H1 (cell line): ENCODE measurements around the gene CCDC141. TPM values are rescaled to one million over a fixed set of nuclear protein-coding genes. Genes with fewer than 3 reads are reported as not detected.

ENCODE experiments used
- CBX5 ChIP-seq: fragments of 300-800, 300-1000 bp; sonication (generic); IDR thresholded peaks from 2 replicates; pipeline ENCODE4 v1.7.1; 2016; ENCODE audit warnings: antibody characterized with exemption, low read length, low read depth
- POLR2A ChIP-seq, 2 experiments: IDR thresholded peaks; 1 replicate in 1 of 2; 2 replicates in 1 of 2; pipeline ENCODE4 v1.6.1; 2011; ENCODE audit warnings: low read depth in 2 of 2, low read length in 2 of 2, mild to moderate bottlenecking in 2 of 2; ENCODE audit errors: control extremely low read depth in 1 of 2
- TEAD4 ChIP-seq: IDR thresholded peaks from 2 replicates; pipeline ENCODE4 v1.6.1; 2012; ENCODE audit warnings: low read depth, low read length, inconsistent platforms, mixed read lengths
- polyA plus RNA-seq, 7 experiments: library from polyadenylated mRNA; depleted of rRNA in 3 of 7; stranded (reverse) in 5 of 7; unstranded in 2 of 7; fragments of >200 nt in 5 of 7; fragments of 200-250 nt in 2 of 7; gene quantifications; 1 replicate in 5 of 7; 2 replicates in 1 of 7; 4 replicates in 1 of 7; pipeline versions ENCODE4 v1.2.1 to v1.2.3, GENCODE V29; 2011 to 2013; ENCODE audit warnings: missing spikeins in 2 of 7, mixed read lengths in 2 of 7
- total RNA-seq: library from RNA; stranded (reverse); fragmentation: NEBNext Ultra II Directional; extraction: Animal tissue kit (Norgen Biotek cat#: 25700); gene quantifications from 2 replicates; pipeline ENCODE4 v1.2.1, GENCODE V29; 2021
- TF ChIP-seq, protein P1 (sequence below): fragments of 300-600 bp; sonication (generic); IDR thresholded peaks from 2 replicates; pipeline ENCODE4 v1.7.1; 2012; ENCODE audit warnings: low read length, moderate library complexity, mild to moderate bottlenecking, inconsistent platforms; ENCODE audit not compliant: insufficient replicate concordance

CCDC141 gene
- total and polyA plus RNA-seq, 2 of the 8 experiments (the other 6 are each of a cell fraction or from before 2014, with no cell fraction given) = 0.56 to 21.6 TPM

DNA sequence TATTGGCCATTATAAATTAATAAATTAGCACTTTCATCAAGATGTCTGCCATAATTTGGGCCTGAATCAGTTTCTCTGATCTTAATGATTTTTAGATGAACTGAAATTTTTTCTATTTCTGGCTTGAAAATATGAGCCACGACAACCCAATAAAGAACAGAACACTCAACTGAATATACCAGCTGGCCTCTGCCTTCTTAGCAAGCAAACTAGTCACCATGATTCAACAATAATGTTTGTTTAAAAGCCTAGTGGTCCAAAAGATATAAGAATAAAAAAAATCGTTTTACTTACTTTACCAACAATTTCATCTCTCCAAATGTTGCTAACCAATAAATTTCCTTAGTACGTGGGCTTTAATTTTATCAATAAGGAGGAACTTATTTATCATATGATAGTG is 176.0 kb downstream of the CCDC141 start (continued):
- TF ChIP-seq, protein P1, sequence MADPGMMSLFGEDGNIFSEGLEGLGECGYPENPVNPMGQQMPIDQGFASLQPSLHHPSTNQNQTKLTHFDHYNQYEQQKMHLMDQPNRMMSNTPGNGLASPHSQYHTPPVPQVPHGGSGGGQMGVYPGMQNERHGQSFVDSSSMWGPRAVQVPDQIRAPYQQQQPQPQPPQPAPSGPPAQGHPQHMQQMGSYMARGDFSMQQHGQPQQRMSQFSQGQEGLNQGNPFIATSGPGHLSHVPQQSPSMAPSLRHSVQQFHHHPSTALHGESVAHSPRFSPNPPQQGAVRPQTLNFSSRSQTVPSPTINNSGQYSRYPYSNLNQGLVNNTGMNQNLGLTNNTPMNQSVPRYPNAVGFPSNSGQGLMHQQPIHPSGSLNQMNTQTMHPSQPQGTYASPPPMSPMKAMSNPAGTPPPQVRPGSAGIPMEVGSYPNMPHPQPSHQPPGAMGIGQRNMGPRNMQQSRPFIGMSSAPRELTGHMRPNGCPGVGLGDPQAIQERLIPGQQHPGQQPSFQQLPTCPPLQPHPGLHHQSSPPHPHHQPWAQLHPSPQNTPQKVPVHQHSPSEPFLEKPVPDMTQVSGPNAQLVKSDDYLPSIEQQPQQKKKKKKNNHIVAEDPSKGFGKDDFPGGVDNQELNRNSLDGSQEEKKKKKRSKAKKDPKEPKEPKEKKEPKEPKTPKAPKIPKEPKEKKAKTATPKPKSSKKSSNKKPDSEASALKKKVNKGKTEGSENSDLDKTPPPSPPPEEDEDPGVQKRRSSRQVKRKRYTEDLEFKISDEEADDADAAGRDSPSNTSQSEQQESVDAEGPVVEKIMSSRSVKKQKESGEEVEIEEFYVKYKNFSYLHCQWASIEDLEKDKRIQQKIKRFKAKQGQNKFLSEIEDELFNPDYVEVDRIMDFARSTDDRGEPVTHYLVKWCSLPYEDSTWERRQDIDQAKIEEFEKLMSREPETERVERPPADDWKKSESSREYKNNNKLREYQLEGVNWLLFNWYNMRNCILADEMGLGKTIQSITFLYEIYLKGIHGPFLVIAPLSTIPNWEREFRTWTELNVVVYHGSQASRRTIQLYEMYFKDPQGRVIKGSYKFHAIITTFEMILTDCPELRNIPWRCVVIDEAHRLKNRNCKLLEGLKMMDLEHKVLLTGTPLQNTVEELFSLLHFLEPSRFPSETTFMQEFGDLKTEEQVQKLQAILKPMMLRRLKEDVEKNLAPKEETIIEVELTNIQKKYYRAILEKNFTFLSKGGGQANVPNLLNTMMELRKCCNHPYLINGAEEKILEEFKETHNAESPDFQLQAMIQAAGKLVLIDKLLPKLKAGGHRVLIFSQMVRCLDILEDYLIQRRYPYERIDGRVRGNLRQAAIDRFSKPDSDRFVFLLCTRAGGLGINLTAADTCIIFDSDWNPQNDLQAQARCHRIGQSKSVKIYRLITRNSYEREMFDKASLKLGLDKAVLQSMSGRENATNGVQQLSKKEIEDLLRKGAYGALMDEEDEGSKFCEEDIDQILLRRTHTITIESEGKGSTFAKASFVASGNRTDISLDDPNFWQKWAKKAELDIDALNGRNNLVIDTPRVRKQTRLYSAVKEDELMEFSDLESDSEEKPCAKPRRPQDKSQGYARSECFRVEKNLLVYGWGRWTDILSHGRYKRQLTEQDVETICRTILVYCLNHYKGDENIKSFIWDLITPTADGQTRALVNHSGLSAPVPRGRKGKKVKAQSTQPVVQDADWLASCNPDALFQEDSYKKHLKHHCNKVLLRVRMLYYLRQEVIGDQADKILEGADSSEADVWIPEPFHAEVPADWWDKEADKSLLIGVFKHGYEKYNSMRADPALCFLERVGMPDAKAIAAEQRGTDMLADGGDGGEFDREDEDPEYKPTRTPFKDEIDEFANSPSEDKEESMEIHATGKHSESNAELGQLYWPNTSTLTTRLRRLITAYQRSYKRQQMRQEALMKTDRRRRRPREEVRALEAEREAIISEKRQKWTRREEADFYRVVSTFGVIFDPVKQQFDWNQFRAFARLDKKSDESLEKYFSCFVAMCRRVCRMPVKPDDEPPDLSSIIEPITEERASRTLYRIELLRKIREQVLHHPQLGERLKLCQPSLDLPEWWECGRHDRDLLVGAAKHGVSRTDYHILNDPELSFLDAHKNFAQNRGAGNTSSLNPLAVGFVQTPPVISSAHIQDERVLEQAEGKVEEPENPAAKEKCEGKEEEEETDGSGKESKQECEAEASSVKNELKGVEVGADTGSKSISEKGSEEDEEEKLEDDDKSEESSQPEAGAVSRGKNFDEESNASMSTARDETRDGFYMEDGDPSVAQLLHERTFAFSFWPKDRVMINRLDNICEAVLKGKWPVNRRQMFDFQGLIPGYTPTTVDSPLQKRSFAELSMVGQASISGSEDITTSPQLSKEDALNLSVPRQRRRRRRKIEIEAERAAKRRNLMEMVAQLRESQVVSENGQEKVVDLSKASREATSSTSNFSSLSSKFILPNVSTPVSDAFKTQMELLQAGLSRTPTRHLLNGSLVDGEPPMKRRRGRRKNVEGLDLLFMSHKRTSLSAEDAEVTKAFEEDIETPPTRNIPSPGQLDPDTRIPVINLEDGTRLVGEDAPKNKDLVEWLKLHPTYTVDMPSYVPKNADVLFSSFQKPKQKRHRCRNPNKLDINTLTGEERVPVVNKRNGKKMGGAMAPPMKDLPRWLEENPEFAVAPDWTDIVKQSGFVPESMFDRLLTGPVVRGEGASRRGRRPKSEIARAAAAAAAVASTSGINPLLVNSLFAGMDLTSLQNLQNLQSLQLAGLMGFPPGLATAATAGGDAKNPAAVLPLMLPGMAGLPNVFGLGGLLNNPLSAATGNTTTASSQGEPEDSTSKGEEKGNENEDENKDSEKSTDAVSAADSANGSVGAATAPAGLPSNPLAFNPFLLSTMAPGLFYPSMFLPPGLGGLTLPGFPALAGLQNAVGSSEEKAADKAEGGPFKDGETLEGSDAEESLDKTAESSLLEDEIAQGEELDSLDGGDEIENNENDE = no peak
- TF ChIP-seq POLR2A (IDR thresholded peaks at IDR 0.05; ENCODE audit: control extremely low read depth in 1 of 2, low read depth in 2 of 2, low read length in 2 of 2) (no peak), TEAD4 (no peak), CBX5 (no peak)
